Measurements from ENCODE around the gene DCP2.

DCP2 gene

DNA sequence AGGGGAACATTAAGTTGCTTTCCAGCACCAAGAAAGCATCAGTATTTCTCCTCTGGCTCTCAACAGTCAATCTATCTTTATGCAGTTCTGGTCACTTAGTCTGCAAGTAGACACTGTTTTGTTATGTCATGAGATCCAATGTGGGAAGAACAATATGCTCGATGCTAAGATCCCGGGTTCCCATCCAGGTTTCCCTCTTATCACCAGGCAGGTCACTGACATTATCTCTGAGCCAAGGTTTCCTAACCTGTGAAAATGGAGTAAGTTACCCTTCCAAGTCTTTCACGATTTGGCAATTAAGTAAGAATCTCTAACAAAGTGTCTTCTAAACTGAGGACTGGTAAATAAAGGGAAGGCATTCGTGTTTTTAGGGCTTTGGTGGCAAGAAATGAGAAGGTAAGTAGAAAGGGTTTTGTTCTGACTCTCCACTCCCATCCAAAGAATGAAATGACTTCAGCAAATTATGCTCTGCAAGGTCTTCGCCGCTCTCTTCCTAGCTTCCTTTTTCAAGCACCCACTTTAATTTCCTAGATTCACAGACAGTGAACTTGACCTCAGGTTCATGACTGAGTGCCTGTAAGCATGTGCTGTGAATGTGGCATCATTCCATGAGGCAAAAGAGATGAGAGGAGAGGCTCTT is 86.4 kb downstream of the DCP2 start:
- in situ Hi-C loops (cut with MboI; ENCODE audit: low sequenced_read_pairs) = no loop called here

DNA sequence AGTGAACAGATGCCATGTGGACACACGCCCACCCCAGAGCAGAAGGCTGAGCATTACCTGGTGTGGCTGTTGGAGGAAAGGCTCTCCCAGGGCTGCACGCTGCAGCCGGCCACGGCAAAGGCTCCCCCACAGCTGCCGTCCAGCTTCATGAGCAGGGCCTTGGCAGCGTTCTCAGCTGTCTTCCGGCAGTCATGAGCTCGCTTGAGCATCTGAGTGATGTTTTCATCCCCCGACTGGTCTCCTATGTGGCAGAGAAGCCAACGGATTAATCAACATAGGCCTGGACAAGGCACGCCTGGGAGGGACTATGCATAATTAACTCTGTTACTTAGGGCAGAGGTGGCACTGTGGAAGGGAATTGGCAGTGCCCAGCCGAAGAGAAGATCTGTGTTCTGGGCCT is 87.3 kb downstream of the DCP2 start:
- in situ Hi-C loops (cut with MboI; ENCODE audit: low sequenced_read_pairs) = no loop called here

DNA sequence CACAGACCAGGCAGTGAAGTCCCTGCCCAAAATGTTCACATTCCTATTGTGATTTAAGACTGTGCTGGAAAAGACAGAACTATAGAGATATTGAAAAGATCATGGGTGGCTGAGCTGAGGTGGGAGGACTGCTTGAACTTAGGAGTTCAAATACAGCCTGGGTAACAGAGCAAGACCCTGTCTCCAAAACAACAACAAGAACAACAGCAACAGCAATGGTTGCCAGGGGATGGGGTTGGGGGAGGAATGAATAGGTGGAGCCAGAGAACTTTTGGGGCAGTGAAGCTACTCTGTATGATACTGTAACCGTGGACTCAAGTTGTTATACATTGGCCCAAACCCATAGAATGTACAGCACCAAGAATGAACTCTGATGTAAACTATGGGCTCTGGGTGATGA is 88.2 kb downstream of the DCP2 start:
- in situ Hi-C loops (cut with MboI; ENCODE audit: low sequenced_read_pairs) = no loop called here

- in situ Hi-C loops (cut with MboI; ENCODE audit: low sequenced_read_pairs) = no loop called here
Observed at GRCh38 chr5:113065626-113066025, 89.0 kb downstream of the DCP2 start.

GRCh38 chr5:113067635-113068344 is 91.2 kb downstream of the DCP2 start:
- in situ Hi-C loops (cut with MboI; ENCODE audit: low sequenced_read_pairs) = no loop called here

DNA sequence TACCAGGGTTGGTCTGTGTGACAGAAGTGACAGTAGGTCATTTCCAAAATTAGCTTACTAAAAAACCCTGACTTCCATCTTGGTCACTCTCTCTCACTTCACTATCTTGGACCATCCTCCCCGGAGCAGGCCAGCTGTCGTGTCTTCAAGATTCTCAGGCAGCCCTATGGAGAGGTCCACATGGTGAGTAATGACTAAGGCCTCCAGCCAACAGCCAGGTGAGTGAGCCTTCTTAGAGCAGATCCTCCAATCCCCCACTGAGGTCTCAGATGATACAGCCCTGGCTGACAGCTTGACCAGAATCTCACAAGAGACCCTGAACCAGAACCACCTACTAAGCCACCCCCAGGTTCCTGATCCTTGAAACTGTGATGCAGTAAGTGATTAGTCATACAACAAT is 92.0 kb downstream of the DCP2 start:
- in situ Hi-C loops (cut with MboI; ENCODE audit: low sequenced_read_pairs) = no loop called here

Measured in hTERT RPE-1 (cell line).